NT2/D1 (cell line): ENCODE results near the gene FBXL13.

ENCODE experiments used
- SUZ12 ChIP-seq: IDR thresholded peaks from 2 replicates; pipeline ENCODE4 v1.6.1; 2011; ENCODE audit not compliant: insufficient read length, insufficient read depth; ENCODE audit errors: extremely low read depth
- YY1 ChIP-seq: IDR thresholded peaks from 2 replicates; pipeline ENCODE4 v1.6.1; 2011; ENCODE audit not compliant: insufficient read length, insufficient read depth
- ZNF274 ChIP-seq: IDR thresholded peaks from 2 replicates; pipeline ENCODE4 v1.6.1; 2011; ENCODE audit warnings: mild to moderate bottlenecking, low read depth, low read length

GRCh38 chr7:102981451-102981850, 93.1 kb downstream of the FBXL13 start:
- TF ChIP-seq ZNF274 (no peak), YY1 (no peak), SUZ12 (no peak)
